Endothelial cell of umbilical vein (primary cell): Measurements from ENCODE around the gene PDCD1LG2.

Experiments used
- CTCF ChIP-seq, 2 donors: IDR thresholded peaks; 1 replicate in 1 of 2; 2 replicates in 1 of 2; pipeline ENCODE4 v1.5.1; 2011; ENCODE audit warnings: low read length in 2 of 2, mild to moderate bottlenecking in 2 of 2, moderate library complexity in 2 of 2, control low read depth in 1 of 2, inconsistent platforms in 1 of 2, low read depth in 1 of 2; ENCODE audit not compliant: insufficient read depth in 1 of 2; ENCODE audit errors: extremely low read depth in 1 of 2
- EZH2 ChIP-seq: IDR thresholded peaks from 2 replicates; pipeline ENCODE4 v1.6.1; 2012; ENCODE audit warnings: borderline replicate concordance, low read depth, mild to moderate bottlenecking, moderate library complexity, low read length, inconsistent platforms; ENCODE audit not compliant: severe bottlenecking
- FOS ChIP-seq: IDR thresholded peaks from 2 replicates; pipeline ENCODE4 v1.6.1; 2011; ENCODE audit warnings: mild to moderate bottlenecking, low read length, moderate library complexity, borderline replicate concordance; ENCODE audit not compliant: insufficient read depth
- GATA2 ChIP-seq: IDR thresholded peaks from 2 replicates; pipeline ENCODE4 v1.7.0; 2011; ENCODE audit warnings: low read depth, mild to moderate bottlenecking, moderate library complexity, mixed read lengths, low read length; ENCODE audit not compliant: insufficient read length, insufficient read depth
- JUN ChIP-seq: IDR thresholded peaks from 2 replicates; pipeline ENCODE4 v1.6.1; 2011; ENCODE audit warnings: borderline replicate concordance, low read depth; ENCODE audit not compliant: insufficient read length, insufficient read depth
- MYC ChIP-seq: IDR thresholded peaks from one replicate; pipeline ENCODE4 v1.6.1; 2011; ENCODE audit warnings: mild to moderate bottlenecking, low read depth, low read length
- POLR2A ChIP-seq: IDR thresholded peaks from 2 replicates; pipeline ENCODE4 v1.6.1; 2012; ENCODE audit warnings: low read depth, mild to moderate bottlenecking, control low read depth, low read length
- POLR2AphosphoS5 ChIP-seq: IDR thresholded peaks from 2 replicates; pipeline ENCODE4 v1.6.1; 2012; ENCODE audit warnings: low read depth, mild to moderate bottlenecking, control low read depth, low read length, moderate library complexity; ENCODE audit not compliant: insufficient read depth
- TF ChIP-seq, protein P1 (sequence below): IDR thresholded peaks from 2 replicates; pipeline ENCODE4 v1.6.1; 2011; ENCODE audit not compliant: insufficient read depth, insufficient read length

DNA sequence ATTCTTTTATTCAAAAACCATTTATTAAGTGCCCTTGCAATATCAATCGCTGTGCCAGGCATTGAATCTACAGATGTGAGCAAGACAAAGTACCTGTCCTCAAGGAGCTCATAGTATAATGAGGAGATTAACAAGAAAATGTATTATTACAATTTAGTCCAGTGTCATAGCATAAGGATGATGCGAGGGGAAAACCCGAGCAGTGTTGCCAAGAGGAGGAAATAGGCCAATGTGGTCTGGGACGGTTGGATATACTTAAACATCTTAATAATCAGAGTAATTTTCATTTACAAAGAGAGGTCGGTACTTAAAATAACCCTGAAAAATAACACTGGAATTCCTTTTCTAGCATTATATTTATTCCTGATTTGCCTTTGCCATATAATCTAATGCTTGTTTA lies 41.5 kb upstream of the PDCD1LG2 start:
- TF ChIP-seq, protein P1, sequence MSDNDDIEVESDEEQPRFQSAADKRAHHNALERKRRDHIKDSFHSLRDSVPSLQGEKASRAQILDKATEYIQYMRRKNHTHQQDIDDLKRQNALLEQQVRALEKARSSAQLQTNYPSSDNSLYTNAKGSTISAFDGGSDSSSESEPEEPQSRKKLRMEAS: no peak
- TF ChIP-seq POLR2A: no peak
- no peak for TF ChIP-seq CTCF (IDR thresholded peaks at IDR 0.05; ENCODE audit: extremely low read depth in 1 of 2, insufficient read depth in 1 of 2, low read depth in 1 of 2, low read length in 2 of 2)
- no peak for TF ChIP-seq JUN
- TF ChIP-seq FOS: no peak
- no peak for TF ChIP-seq POLR2AphosphoS5
- TF ChIP-seq EZH2: no peak
- TF ChIP-seq MYC: no peak
- no peak for TF ChIP-seq GATA2
